Activated CD4-positive, alpha-beta T cell treated with anti-CD3 and anti-CD28 coated beads for 36 hours (primary cell): ENCODE data around the gene ANKRD44. TPM values are rescaled to one million over a fixed set of nuclear protein-coding genes. Genes with fewer than 3 reads are reported as not detected.
A peak's percentile ranks its signal among the peaks of the same experiment; 100 is the strongest.
"Not testable (repeated sequence)": the region's sequence is repeated elsewhere in the genome, so short reads cannot be mapped to it uniquely, and the experiment has no call there.

ENCODE experiments used
- ATAC-seq: fragments of 200-7000 bp; cut with Tn5 transposase; one replicate; pipeline ENCODE4 v1.10.0; 2021; ENCODE audit warnings: mild to moderate bottlenecking, moderate library complexity
- CTCF ChIA-PET: fragments of 350-600 bp; sonication (Branson Sonifier 250); formaldehyde crosslinking; loops from one replicate; lab custom pipeline; 2021; ENCODE audit warnings: antibody characterized with exemption; lab: Charles Lee
- POLR2A ChIA-PET: fragments of 350-600 bp; sonication (Branson Sonifier 250); formaldehyde crosslinking; loops from one replicate; lab custom pipeline; 2021; ENCODE audit warnings: antibody characterized with exemption, inconsistent platforms; lab: Charles Lee
- DNase-seq: peaks from one replicate; pipeline ENCODE4 v3.0.0-alpha.2; 2020
- H3K27ac Mint-ChIP-seq: one replicate; pipeline ENCODE4 v1.8.0; 2021; ENCODE audit warnings: mixed read lengths
- H3K27me3 Mint-ChIP-seq: one replicate; pipeline ENCODE4 v1.8.0; 2021; ENCODE audit warnings: mixed read lengths
- H3K36me3 Mint-ChIP-seq: one replicate; pipeline ENCODE4 v1.8.0; 2021; ENCODE audit warnings: low read depth, mixed read lengths
- H3K4me1 Mint-ChIP-seq: one replicate; pipeline ENCODE4 v1.8.0; 2021; ENCODE audit warnings: mixed read lengths
- H3K4me3 Mint-ChIP-seq: one replicate; pipeline ENCODE4 v1.8.0; 2021; ENCODE audit warnings: mild to moderate bottlenecking, moderate library complexity, mixed read lengths
- H3K9me3 Mint-ChIP-seq: one replicate; pipeline ENCODE4 v1.8.0; 2021; ENCODE audit warnings: low read depth, mixed read lengths
- intact Hi-C, 2 experiments: fragments of 100-400 bp; cut with DNase I in 1 of 2; cut with micrococcal nuclease in 1 of 2; formaldehyde crosslinking; loops; one replicate each; pipeline versions ENCODE4 v1.14.2 to v1.15.1; 2022 to 2024; cut with DNase I, micrococcal nuclease
- total RNA-seq, 2 experiments: library from RNA; stranded (reverse); gene quantifications; one replicate each; pipeline ENCODE4 v1.2.3, GENCODE V29; 2021

ANKRD44 gene
- total RNA-seq, 2 experiments from 2014 or later: 122 to 181 TPM

DNA sequence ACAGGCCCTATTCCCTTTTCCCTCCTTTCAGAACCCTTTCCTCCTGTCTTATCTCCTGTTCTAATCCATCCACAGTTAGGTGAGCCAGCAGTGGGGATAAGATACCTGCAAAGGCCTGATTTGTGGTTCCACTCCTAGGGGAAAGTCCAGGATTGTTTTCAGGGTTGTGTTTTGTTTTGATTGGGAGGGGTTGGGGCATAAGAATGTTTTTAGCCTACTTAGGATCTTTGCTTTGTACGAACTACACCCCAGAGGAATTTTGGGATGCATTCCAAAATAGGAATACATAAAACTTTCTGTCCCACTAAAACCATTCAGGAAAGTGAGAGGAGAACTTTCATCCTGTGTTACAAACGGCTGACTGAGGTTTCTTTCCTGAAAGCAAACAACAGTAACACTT, 233.2 kb downstream of the ANKRD44 start:
- Mint-ChIP-seq H3K36me3 (peaks cover 66% of the 10 kb centered on the region), H3K27ac (peak overlapping the region; percentile 27), H3K9me3 (peaks cover 3% of the 10 kb centered on the region), H3K27me3 (no peaks in the 10 kb centered on the region), H3K4me3 (no peak overlapping the region), H3K4me1 (peaks cover 25% of the 10 kb centered on the region)
- ChIA-PET POLR2A (no interaction called here), CTCF (no interaction called here)
- ATAC-seq (no peak), DNase-seq (no peak)
- intact Hi-C loops: no loop called here

DNA sequence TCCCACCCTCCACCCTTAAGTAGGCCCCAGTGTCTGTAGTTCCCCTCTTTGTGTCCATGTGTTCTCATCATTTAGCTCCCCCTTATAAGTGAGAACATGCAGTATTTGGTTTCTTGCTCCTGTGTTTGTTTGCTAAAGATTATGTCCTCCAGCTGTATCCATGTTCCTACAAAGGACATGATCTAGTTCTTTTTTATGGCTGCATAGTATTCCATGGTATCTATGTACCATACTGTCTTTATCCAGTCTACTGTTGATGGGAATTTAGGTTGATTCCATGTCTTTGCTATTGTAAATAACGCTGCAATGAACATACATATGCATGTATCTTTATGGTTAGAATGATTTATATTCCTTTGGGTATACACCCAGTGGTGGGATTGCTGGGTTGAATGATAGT, 233.9 kb downstream of the ANKRD44 start:
- Mint-ChIP-seq H3K27me3 (no peaks in the 10 kb centered on the region), H3K36me3 (peaks cover 65% of the 10 kb centered on the region), H3K4me3 (no peak overlapping the region), H3K27ac (peak overlapping the region; percentile 44), H3K9me3 (peaks cover 3% of the 10 kb centered on the region), H3K4me1 (peaks cover 32% of the 10 kb centered on the region)
- ATAC-seq (no peak), DNase-seq (no peak)
- POLR2A ChIA-PET: no interaction called here
- CTCF ChIA-PET: interaction anchor here (1.3 to 1.7 kb wide), 5 partner anchors 10 to 92 kb away, joined by 3 to 9 read pairs (median 5); no protein-coding TSS in a partner anchor
- intact Hi-C loops: no loop called here

DNA sequence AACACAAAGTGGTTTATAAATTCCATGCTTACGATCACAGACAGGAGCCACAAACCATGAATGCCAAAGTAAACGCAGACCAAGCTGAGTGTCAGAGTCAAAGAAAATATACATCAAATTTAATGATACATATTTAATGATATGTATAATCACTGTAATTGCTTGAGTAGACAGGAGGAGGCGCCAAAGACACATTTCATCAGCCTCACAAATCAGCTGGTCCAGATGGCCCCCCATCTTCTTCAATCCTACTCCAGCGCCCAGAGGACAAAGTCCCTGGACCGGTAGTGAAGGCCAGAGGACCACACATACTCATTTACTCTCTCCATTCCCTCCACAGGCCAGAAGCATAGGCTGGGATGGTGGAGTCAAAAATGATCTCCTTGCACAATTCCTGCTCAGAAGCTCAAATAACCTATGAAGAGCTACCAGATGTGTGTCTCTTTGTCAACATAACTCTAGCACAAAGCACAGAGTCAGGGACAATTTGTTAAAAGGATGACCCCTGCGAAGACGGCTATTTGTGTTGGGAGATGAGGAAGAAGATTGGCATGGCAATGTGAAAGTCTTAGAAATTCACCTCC, 234.7 kb downstream of the ANKRD44 start:
- intact Hi-C loops: loop anchor here in 1 of 2 experiments (1.0 kb wide), 1 partner anchor 302 kb away; no protein-coding TSS in a partner anchor
- ChIA-PET POLR2A (no interaction called here), CTCF (interaction anchor here (0.6 to 2.1 kb wide), 10 partner anchors 11 to 280 kb away, joined by 3 to 9 read pairs (median 3); no protein-coding TSS in a partner anchor)
- ATAC-seq (no peak), DNase-seq (peak; percentile 22)
- peaks cover 67% of the 10 kb centered on the region for H3K36me3 Mint-ChIP-seq
- H3K4me3 Mint-ChIP-seq: no peak overlapping the region
- no peaks in the 10 kb centered on the region for H3K27me3 Mint-ChIP-seq
- no peak overlapping the region for H3K27ac Mint-ChIP-seq
- peaks cover 40% of the 10 kb centered on the region for H3K4me1 Mint-ChIP-seq
- peaks cover 3% of the 10 kb centered on the region for H3K9me3 Mint-ChIP-seq

DNA sequence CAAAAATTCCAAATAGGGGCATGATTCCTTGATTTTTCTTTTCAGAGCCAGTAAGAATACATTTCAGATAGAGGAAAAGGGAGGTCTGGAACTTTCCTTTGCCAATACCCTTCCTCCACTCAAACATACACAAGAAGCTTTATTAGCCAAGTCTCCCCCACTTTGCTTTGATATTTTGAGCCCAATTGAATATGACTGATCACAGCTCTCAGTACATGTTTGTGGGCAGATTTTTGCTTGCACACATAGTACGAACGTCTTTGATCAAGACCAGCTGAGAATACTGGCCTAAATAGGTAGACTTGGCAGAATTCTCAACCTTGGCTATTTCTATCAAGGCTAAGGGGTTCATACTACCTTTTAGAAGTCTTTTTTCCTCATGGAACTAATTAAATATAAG, 235.3 kb downstream of the ANKRD44 start:
- POLR2A ChIA-PET: no interaction called here

DNA sequence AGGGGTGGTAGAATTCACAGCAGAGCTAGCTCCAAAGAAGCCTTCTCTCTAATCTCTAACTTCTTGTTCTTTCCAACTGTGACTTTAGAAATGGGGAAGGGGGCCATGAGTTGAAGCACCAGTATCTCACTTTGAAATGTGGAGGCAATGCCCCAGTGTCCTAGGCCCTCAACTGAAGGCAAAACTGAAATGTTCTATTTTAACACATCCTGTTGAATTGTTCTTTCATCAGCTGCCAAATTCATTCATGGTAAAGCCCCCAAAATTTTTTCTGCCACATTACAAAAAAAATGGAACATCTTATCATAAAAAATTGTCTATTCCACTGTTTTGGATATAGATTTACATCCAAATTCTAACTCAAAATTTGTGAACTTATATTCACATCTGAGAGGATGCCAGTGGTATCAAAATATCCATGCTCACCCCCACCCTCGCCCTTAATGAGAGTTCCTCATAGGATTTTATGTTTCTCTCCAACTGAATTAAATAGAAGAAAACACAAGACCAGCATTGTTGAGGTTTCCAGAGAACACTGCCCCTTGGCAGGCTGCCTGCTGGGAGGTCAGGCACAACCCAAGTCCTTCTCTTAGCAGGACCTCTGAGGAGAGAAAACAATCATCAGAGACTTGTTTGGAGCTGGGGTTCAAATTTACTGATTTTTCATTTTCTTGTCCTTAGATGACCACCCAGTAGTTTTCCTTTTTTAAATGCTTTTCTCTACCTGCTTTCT, 236.7 kb downstream of the ANKRD44 start:
- Mint-ChIP-seq H3K27ac (peak overlapping the region; percentile 34), H3K36me3 (peaks cover 74% of the 10 kb centered on the region)

More for the DNA sequence above, 235.3 kb downstream of the ANKRD44 start:
- peaks cover 68% of the 10 kb centered on the region for H3K36me3 Mint-ChIP-seq
- peaks cover 3% of the 10 kb centered on the region for H3K9me3 Mint-ChIP-seq
- no peak overlapping the region for H3K27ac Mint-ChIP-seq
- no peak overlapping the region for H3K4me3 Mint-ChIP-seq
- DNase-seq (no peak), ATAC-seq (no peak)
- CTCF ChIA-PET: interaction anchor here (0.6 to 2.1 kb wide), 10 partner anchors 11 to 280 kb away, joined by 3 to 9 read pairs (median 3); no protein-coding TSS in a partner anchor
- intact Hi-C loops: loop anchor here in 1 of 2 experiments (1.0 kb wide), 1 partner anchor 303 kb away; no protein-coding TSS in a partner anchor
- no peaks in the 10 kb centered on the region for H3K27me3 Mint-ChIP-seq
- H3K4me1 Mint-ChIP-seq: peaks cover 46% of the 10 kb centered on the region

DNA sequence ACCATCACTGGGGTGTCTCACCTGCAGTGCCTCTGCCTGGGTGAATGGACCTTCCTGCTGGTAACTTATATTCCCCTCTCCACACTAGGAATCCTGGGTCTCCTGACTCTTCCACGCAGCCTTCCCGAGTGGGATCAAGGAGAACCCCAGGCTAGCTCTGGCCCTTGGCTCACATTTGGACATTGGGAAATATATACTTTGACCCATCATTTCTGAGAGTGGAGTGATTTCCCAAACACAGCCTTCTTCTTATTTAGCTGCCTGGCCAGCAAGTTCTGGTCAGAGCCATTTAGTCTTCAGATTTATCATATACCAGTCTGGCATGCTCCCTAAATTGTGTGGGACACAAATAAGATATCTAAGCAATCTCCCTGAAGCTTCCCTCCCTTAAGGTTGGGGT, 237.3 kb downstream of the ANKRD44 start:
- intact Hi-C loops: no loop called here
- ChIA-PET CTCF (interaction anchor here (0.8 to 2.1 kb wide), 5 partner anchors 8 to 360 kb away, joined by 3 to 5 read pairs (median 3); no protein-coding TSS in a partner anchor), POLR2A (no interaction called here)
- ATAC-seq: no peak
- H3K27ac Mint-ChIP-seq: peak overlapping the region; percentile 9
- no peak for DNase-seq
- H3K36me3 Mint-ChIP-seq: peaks cover 74% of the 10 kb centered on the region
- H3K4me1 Mint-ChIP-seq: peaks cover 52% of the 10 kb centered on the region
- H3K9me3 Mint-ChIP-seq: peaks cover 6% of the 10 kb centered on the region
- no peaks in the 10 kb centered on the region for H3K27me3 Mint-ChIP-seq
- H3K4me3 Mint-ChIP-seq: no peak overlapping the region

More for the DNA sequence above, 236.7 kb downstream of the ANKRD44 start:
- intact Hi-C loops: no loop called here
- ChIA-PET CTCF (interaction anchor here (0.8 to 2.1 kb wide), 6 partner anchors 8 to 360 kb away, joined by 3 to 6 read pairs (median 3); no protein-coding TSS in a partner anchor), POLR2A (no interaction called here)
- Mint-ChIP-seq H3K9me3 (peaks cover 6% of the 10 kb centered on the region), H3K4me3 (no peak overlapping the region), H3K27me3 (no peaks in the 10 kb centered on the region), H3K4me1 (peaks cover 52% of the 10 kb centered on the region)
- DNase-seq (no peak), ATAC-seq (peak; percentile 33)

DNA sequence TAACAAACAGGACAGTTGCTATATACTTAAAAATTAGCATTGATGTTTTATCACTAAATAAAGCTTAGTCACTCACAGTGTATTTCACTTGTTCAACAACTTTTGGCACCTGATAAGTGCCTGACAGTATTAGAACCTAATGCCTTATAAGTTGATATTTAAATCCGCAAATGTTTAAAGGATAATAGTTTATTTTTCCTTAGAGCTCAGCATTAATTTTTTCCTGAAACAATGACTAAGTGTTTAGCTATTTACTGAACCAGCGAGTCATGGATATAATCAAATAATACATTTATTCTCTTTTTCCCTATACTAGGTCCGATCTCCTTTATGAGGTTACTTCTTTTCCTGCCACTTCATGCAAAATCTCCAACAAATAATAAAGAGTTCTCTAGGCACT, 238.0 kb downstream of the ANKRD44 start:
- H3K9me3 Mint-ChIP-seq: peaks cover 6% of the 10 kb centered on the region
- ChIA-PET CTCF (interaction anchor here (0.9 to 2.1 kb wide), 6 partner anchors 18 to 321 kb away, joined by 3 to 5 read pairs (median 3); no protein-coding TSS in a partner anchor), POLR2A (interaction anchor here (0.5 kb wide), 1 partner anchor 9 kb away, joined by 3 read pairs; no protein-coding TSS in a partner anchor)
- no peak overlapping the region for H3K4me3 Mint-ChIP-seq
- DNase-seq (no peak), ATAC-seq (no peak)
- H3K4me1 Mint-ChIP-seq: peaks cover 52% of the 10 kb centered on the region
- H3K36me3 Mint-ChIP-seq: peaks cover 68% of the 10 kb centered on the region
- no peaks in the 10 kb centered on the region for H3K27me3 Mint-ChIP-seq
- H3K27ac Mint-ChIP-seq: peak overlapping the region; percentile 9
- intact Hi-C loops: no loop called here

DNA sequence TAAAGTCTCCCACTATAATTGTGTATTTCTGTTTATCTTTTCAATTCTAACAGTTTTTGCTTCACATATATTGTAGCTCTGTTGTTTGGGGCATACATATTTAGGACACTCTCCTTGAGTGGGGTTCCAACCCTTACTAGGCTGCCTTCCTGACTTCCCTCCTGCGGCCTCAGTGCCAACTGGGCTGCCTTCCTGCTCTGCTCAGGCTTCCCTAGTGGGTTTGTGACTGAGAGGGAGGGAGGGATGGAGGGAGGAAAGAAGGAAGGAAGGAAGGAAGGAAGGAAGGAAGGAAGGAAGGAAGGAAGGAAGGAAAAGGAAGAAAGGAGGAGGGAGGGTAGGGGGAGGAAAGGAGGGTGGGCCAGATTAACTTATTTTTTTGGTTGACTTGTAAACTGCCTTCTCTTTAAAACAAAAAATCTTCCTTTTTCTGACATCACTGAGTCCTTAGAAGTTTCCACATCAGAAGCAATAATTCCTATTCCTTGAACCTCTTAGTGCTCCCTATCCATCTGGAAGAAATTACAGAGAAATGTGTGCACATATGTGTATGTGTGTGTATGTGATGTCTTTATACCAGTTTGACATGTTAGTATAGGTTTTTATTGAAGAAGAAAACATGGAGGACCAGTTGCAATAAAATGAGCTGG, 238.7 kb downstream of the ANKRD44 start:
- ChIA-PET POLR2A (interaction anchor here (0.5 kb wide), 1 partner anchor 9 kb away, joined by 3 read pairs; no protein-coding TSS in a partner anchor), CTCF (interaction anchor here (0.9 to 2.1 kb wide), 5 partner anchors 19 to 321 kb away, joined by 3 to 5 read pairs (median 3); no protein-coding TSS in a partner anchor)
- Mint-ChIP-seq H3K27me3 (no peaks in the 10 kb centered on the region), H3K9me3 (peaks cover 4% of the 10 kb centered on the region), H3K4me3 (no peak overlapping the region), H3K4me1 (peaks cover 52% of the 10 kb centered on the region), H3K27ac (peak overlapping the region; percentile 74), H3K36me3 (peaks cover 65% of the 10 kb centered on the region)
- intact Hi-C loops: no loop called here
- DNase-seq (no peak), ATAC-seq (no peak)

DNA sequence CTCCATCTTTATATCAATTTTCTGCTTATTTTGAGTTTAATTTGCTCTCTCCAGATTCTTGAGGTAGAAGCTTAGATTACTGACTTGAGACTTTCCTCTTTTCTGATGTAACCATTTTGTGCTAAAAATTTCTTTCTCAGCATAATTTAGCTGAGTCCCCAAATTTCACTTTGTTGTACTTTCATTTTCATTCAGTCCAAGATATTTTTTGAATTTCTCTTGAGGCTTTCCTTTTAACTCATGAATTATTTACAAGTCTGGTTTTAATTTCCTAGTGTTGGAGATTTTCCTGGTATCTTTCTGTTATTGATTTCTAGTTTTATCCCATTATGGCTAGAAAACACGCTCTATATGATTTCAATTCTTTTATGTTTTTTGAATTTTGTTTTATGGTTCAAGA, 239.4 kb downstream of the ANKRD44 start:
- H3K9me3 Mint-ChIP-seq: peaks cover 3% of the 10 kb centered on the region
- DNase-seq (no peak), ATAC-seq (no peak)
- CTCF ChIA-PET: no interaction called here
- H3K36me3 Mint-ChIP-seq: peaks cover 65% of the 10 kb centered on the region
- H3K27ac Mint-ChIP-seq: peak overlapping the region; percentile 74
- H3K4me1 Mint-ChIP-seq: peaks cover 56% of the 10 kb centered on the region
- no peaks in the 10 kb centered on the region for H3K27me3 Mint-ChIP-seq
- POLR2A ChIA-PET: no interaction called here
- intact Hi-C loops: no loop called here
- H3K4me3 Mint-ChIP-seq: no peak overlapping the region

DNA sequence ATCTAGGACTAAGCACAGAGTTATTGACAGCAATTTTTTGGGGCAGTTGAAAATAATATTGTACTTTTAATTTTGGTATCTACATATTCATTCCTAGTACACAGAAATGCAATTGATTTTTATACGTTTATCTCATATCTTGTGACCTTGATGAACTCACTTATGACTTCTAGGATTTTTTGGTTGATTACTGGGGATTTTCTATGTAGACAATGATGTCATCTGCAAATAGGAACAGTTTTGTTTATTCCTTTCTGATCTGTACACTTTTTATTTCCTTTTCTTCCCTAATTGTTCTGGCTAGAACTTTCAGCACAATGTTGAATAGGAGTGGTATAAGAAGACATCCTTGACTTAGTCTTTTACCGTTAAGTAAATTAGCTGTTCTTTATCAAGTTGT, 240.6 kb downstream of the ANKRD44 start:
- Mint-ChIP-seq H3K4me1 (peaks cover 68% of the 10 kb centered on the region), H3K27ac (peak overlapping the region; percentile 64), H3K36me3 (peaks cover 72% of the 10 kb centered on the region), H3K4me3 (no peak overlapping the region), H3K27me3 (no peaks in the 10 kb centered on the region), H3K9me3 (peaks cover 3% of the 10 kb centered on the region)
- CTCF ChIA-PET: interaction anchor here (0.6 to 0.7 kb wide), 3 partner anchors 59 to 355 kb away, joined by 3 read pairs; no protein-coding TSS in a partner anchor
- no peak for DNase-seq
- intact Hi-C loops: no loop called here
- POLR2A ChIA-PET: no interaction called here
- ATAC-seq: no peak

DNA sequence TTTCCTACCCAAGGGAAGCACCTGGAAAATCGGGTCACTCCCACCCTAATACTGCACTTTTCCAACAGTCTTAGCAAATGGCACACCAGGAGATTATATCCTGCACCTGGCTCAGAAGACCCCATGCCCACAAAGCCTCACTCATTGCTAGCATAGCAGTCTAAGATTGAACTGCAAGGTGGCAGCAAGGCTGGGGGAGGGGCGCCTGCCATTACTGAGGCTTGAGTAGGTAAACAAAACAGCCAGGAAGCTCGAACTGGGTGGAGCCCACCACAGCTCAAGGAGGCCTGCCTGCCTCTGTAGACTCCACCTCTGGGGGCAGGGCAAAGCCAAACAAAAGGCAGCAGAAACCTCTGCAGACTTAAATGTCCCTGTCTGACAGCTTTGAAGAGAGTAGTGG, 248.0 kb downstream of the ANKRD44 start:
- H3K36me3 Mint-ChIP-seq: peaks cover 80% of the 10 kb centered on the region
- H3K27ac Mint-ChIP-seq, CTCF ChIA-PET, H3K27me3 Mint-ChIP-seq, ATAC-seq, intact Hi-C loops, H3K9me3 Mint-ChIP-seq, POLR2A ChIA-PET, H3K4me3 Mint-ChIP-seq: not testable (repeated sequence)
- H3K4me1 Mint-ChIP-seq: peaks cover 34% of the 10 kb centered on the region
- DNase-seq: peak; percentile 17
